K562 (cell line): ENCODE data around the gene ANKS1B. TPM values are rescaled to one million over a fixed set of nuclear protein-coding genes. Genes with fewer than 3 reads are reported as not detected.

Experiments
- ATAC-seq: fragments of 200-7000 bp; cut with Tn5 transposase; 3 replicates; pipeline ENCODE4 v1.9.1; 2020; ENCODE audit warnings: moderate library complexity
- BruUV-seq: library from RNA; stranded (reverse); fragments of 400-500 nt; replicated peaks from 2 replicates; lab custom pipeline; 2021; lab: Mats Ljungman, UMichigan
- CTCF ChIA-PET: fragments of 300-600 bp; formaldehyde crosslinking; extraction: SDS; loops from one replicate; lab custom pipeline; 2021; ENCODE audit warnings: low intra/inter-chr PET ratio; lab: Yijun Ruan, JAX
- POLR2A ChIA-PET: fragments of 300-600, 350-650 bp; sonication (Branson Sonifier 250); formaldehyde crosslinking; extraction: SDS; loops from one replicate; lab custom pipeline; 2021; ENCODE audit warnings: antibody characterized with exemption, inconsistent platforms; lab: Yijun Ruan, JAX
- DNase-seq, 4 experiments: peaks; one replicate each; pipeline versions ENCODE4 v3.0.0 to v3.0.0-alpha.2; 2011 to 2018; ENCODE audit warnings: low spot score in 3 of 4, mixed read lengths in 3 of 4; ENCODE audit errors: extremely low read depth in 1 of 4
- FAIRE-seq: peaks from 2 replicates; lab custom pipeline; 2011; peaks lifted over from hg19 to GRCh38; lab: Jason Lieb, UNC
- H2AFZ ChIP-seq: 2 replicates; pipeline ENCODE4 v1.6.0; 2011; ENCODE audit warnings: low read depth, low read length, control low read depth, inconsistent platforms
- H3K27ac ChIP-seq: fragments of 200-600 bp; 3 replicates; pipeline ENCODE4 v1.8.0; 2011; ENCODE audit warnings: low read depth, mild to moderate bottlenecking, control low read depth, inconsistent platforms, low read length, moderate library complexity, mixed read lengths; ENCODE audit errors: extremely low read depth
- H3K27me3 ChIP-seq, 2 experiments: fragments of 300-600 bp in 1 of 2; 2 replicates in 1 of 2; 3 replicates in 1 of 2; pipeline versions ENCODE4 v1.6.0 to v1.8.0; 2011; ENCODE audit warnings: inconsistent platforms in 2 of 2, low read length in 2 of 2, mild to moderate bottlenecking in 1 of 2, mixed read lengths in 1 of 2, moderate library complexity in 1 of 2; ENCODE audit not compliant: control insufficient read depth in 2 of 2, insufficient read depth in 2 of 2
- H3K36me3 ChIP-seq: fragments of 300-600 bp; 3 replicates; pipeline ENCODE4 v1.8.0; 2011; ENCODE audit warnings: mild to moderate bottlenecking, low read length, inconsistent platforms; ENCODE audit not compliant: control insufficient read depth, insufficient read depth
- H3K4me1 ChIP-seq, 2 experiments: fragments of 200-600 bp in 1 of 2; replicated peaks in 1 of 2; 2 replicates in 1 of 2; 3 replicates in 1 of 2; pipeline versions ENCODE4 v1.5.1 to v1.8.0; 2011; ENCODE audit warnings: inconsistent platforms in 2 of 2, low read length in 2 of 2, mild to moderate bottlenecking in 1 of 2, mixed read lengths in 1 of 2, moderate library complexity in 1 of 2; ENCODE audit not compliant: control insufficient read depth in 2 of 2, insufficient read depth in 2 of 2
- H3K4me2 ChIP-seq: 2 replicates; pipeline ENCODE4 v1.6.1; 2011; ENCODE audit warnings: low read length, control low read depth, inconsistent platforms, mixed read lengths; ENCODE audit not compliant: insufficient read depth
- H3K4me3 ChIP-seq: fragments of 200-600 bp; sonication (generic), shearing (Covaris generic); 2 replicates; pipeline ENCODE4 v1.5.1; 2016; ENCODE audit warnings: control low read depth, inconsistent platforms
- H3K79me2 ChIP-seq: fragments of 200-600 bp; 3 replicates; pipeline ENCODE4 v1.8.0; 2011; ENCODE audit warnings: low read length, inconsistent platforms; ENCODE audit not compliant: control insufficient read depth, insufficient read depth
- H3K9ac ChIP-seq, 2 experiments: 2 replicates each; pipeline versions ENCODE4 v1.6.0 to v1.6.1; 2011; ENCODE audit warnings: low read depth in 2 of 2, low read length in 2 of 2, control low read depth in 1 of 2, inconsistent platforms in 1 of 2, mild to moderate bottlenecking in 1 of 2, mixed read lengths in 1 of 2; ENCODE audit not compliant: insufficient read depth in 1 of 2
- H3K9me1 ChIP-seq: one replicate; pipeline ENCODE4 v1.6.0; 2011; ENCODE audit warnings: inconsistent platforms, mild to moderate bottlenecking, low read length, moderate library complexity; ENCODE audit not compliant: control insufficient read depth, insufficient read depth
- H3K9me3 ChIP-seq: replicated peaks from 2 replicates; pipeline ENCODE4 v1.5.1; 2011; ENCODE audit warnings: low read depth, low read length, inconsistent platforms; ENCODE audit not compliant: control insufficient read depth, insufficient read depth
- H4K20me1 ChIP-seq: replicated peaks from 2 replicates; pipeline ENCODE4 v1.6.1; 2011; ENCODE audit warnings: low read length, inconsistent platforms, mixed read lengths; ENCODE audit not compliant: control insufficient read depth, insufficient read depth
- CAMTA2 ChIP-seq: fragments of 250-450 bp; sonication (Bioruptor Pico); conservative IDR thresholded peaks from 2 replicates; pipeline ENCODE4 v1.5.1; 2022
- CCNT2 ChIP-seq: IDR thresholded peaks from 2 replicates; pipeline ENCODE4 v1.6.1; 2011; ENCODE audit warnings: borderline replicate concordance, low read depth, mild to moderate bottlenecking, moderate library complexity, mixed read lengths, low read length; ENCODE audit not compliant: insufficient read length; ENCODE audit errors: extremely low read depth
- FOXK1 ChIP-seq: sonication (generic); formaldehyde crosslinking; IDR thresholded peaks from 2 replicates; pipeline ENCODE4 v1.8.0; 2022; ENCODE audit warnings: missing genetic modification reagents, mild to moderate bottlenecking, borderline replicate concordance
- ZNF140 ChIP-seq: fragments of 250-450 bp; sonication (Bioruptor Pico); IDR thresholded peaks from 2 replicates; pipeline ENCODE4 v1.8.0; 2021; ENCODE audit warnings: moderate library complexity, mild to moderate bottlenecking, inconsistent platforms
- WGBS: fragments of 100-300 bp; shearing (Covaris generic); methylation state at CpG from one replicate; pipeline ENCODE4 v1.1.6; 2016; ENCODE audit warnings: low coverage, mixed read lengths; ENCODE audit not compliant: insufficient coverage; ENCODE audit errors: missing lambda C conversion rate; 5-methylcytosine and 5-hydroxymethylcytosine counted together
- in situ Hi-C: fragments of 300-500 bp; cut with MboI; formaldehyde crosslinking; loops from 4 replicates; pipeline ENCODE4 v1.15.0; 2018; ENCODE audit warnings: inconsistent platforms, mixed read lengths
- intact Hi-C: fragments of 100-400 bp; cut with micrococcal nuclease; formaldehyde crosslinking; loops from 2 replicates; pipeline ENCODE4 v1.14.2; 2022
- polyA plus RNA-seq, 8 experiments: library from polyadenylated mRNA; depleted of rRNA in 4 of 8; stranded (reverse) in 5 of 8; unstranded in 3 of 8; fragments of >200 nt; fragmentation: Nextera tagmentation in 2 of 8; fragmentation: Illumina TruSeq in 1 of 8; extraction: Ambion mirVana in 2 of 8; extraction: Trizol in 1 of 8; gene quantifications; 2 replicates each; pipeline versions ENCODE4 v1.2.1 to v1.2.3, GENCODE V29; 2011 to 2014; ENCODE audit warnings: inconsistent platforms in 1 of 8, missing spikeins in 1 of 8
- total RNA-seq, 7 experiments: library from RNA; depleted of rRNA in 6 of 7; stranded (reverse); fragments of >200 nt in 6 of 7; fragmentation: Illumina TruSeq in 2 of 7; extraction: Trizol in 2 of 7; gene quantifications; 2 replicates each; pipeline versions ENCODE4 v1.2.1 to v1.2.3, GENCODE V29; 2011 to 2021; ENCODE audit warnings: low replicate concordance in 1 of 7

The ANKS1B gene
- total and polyA plus RNA-seq, 9 of the 15 experiments (the other 6 are each of a cell fraction or from before 2014, with no cell fraction given) = 0.04 to 0.47 (median 0.28) TPM; not detected in 4

- Histone ChIP-seq H3K4me1 (no peaks in the 10 kb centered on the region), H4K20me1 (no peaks in the 10 kb centered on the region), H3K9ac (no peak overlapping the region), H3K79me2 (no peaks in the 10 kb centered on the region), H3K27ac (no peak overlapping the region), H3K9me1 (no peaks in the 10 kb centered on the region), H3K27me3 (no peaks in the 10 kb centered on the region), H3K4me2 (no peak overlapping the region), H3K4me3 (no peak overlapping the region), H3K9me3 (no peaks in the 10 kb centered on the region), H3K36me3 (no peaks in the 10 kb centered on the region), H2AFZ (no peak overlapping the region)
- ATAC-seq = no peak
- ChIA-PET CTCF (no interaction called here), POLR2A (no interaction called here)
- no peak for DNase-seq
- in situ Hi-C loops (no loop called here), intact Hi-C loops (no loop called here)
- FAIRE-seq = no peak
- WGBS = 11% methylated on average over 3 of the region's 3 CpGs
- no peak for TF ChIP-seq FOXK1
- TF ChIP-seq ZNF140 (CRISPR knock-in tag) = no peak
- no peak for TF ChIP-seq CCNT2
- no TSS peak for BruUV-seq
These were observed 731.7 kb downstream of the ANKS1B start for GRCh38 chr12:99253068-99253467.

GRCh38 chr12:99250091-99250490, 734.6 kb downstream of the ANKS1B start:
- Histone ChIP-seq H3K9me1 (no peaks in the 10 kb centered on the region), H4K20me1 (no peaks in the 10 kb centered on the region), H3K9ac (no peak overlapping the region), H3K9me3 (no peaks in the 10 kb centered on the region), H3K4me3 (no peak overlapping the region)
- DNase-seq = no peak
- no TSS peak for BruUV-seq
- POLR2A ChIA-PET = no interaction called here
- no peak for TF ChIP-seq CAMTA2 (CRISPR knock-in tag)
- TF ChIP-seq, all 486 proteins: peak for 0
- no peaks in the 10 kb centered on the region for H3K79me2 ChIP-seq
- in situ Hi-C loops (no loop called here), intact Hi-C loops (no loop called here)
- CTCF ChIA-PET = no interaction called here
- no peaks in the 10 kb centered on the region for H3K4me1 ChIP-seq
- no peaks in the 10 kb centered on the region for H3K36me3 ChIP-seq
- no peak for FAIRE-seq
- H2AFZ ChIP-seq = no peak overlapping the region
- H3K27me3 ChIP-seq = no peaks in the 10 kb centered on the region
- WGBS = 0% methylated on average over 2 of the region's 3 CpGs
- H3K4me2 ChIP-seq = no peak overlapping the region
- ATAC-seq = no peak
- no peak overlapping the region for H3K27ac ChIP-seq
